NCI-H1417 treated with DMSO at 0.1 percent for 48 hours (cell line): Measurements from ENCODE around the gene MED27.

Experiments
- DNase-seq: peaks from one replicate; lab custom pipeline; 2025; lab: John Stamatoyannopoulos, UW

The MED27 gene

GRCh38 chr9:131853434-131853833, 226.2 kb downstream of the MED27 start:
- no peak for DNase-seq

GRCh38 chr9:131851414-131851813, 228.3 kb downstream of the MED27 start:
- DNase-seq, result no peak

- DNase-seq, result no peak
These were observed 230.3 kb downstream of the MED27 start for GRCh38 chr9:131849391-131849790.

GRCh38 chr9:131848570-131849160, 231.0 kb downstream of the MED27 start:
- no peak for DNase-seq

GRCh38 chr9:131847665-131848354, 231.9 kb downstream of the MED27 start:
- DNase-seq, result no peak

GRCh38 chr9:131845305-131846298, 234.1 kb downstream of the MED27 start:
- DNase-seq, result no peak

GRCh38 chr9:131844745-131845118, 234.9 kb downstream of the MED27 start:
- no peak for DNase-seq

- DNase-seq, result no peak
These were observed 235.5 kb downstream of the MED27 start for GRCh38 chr9:131843989-131844744.

- no peak for DNase-seq
These were observed 237.8 kb downstream of the MED27 start for GRCh38 chr9:131841765-131842318.

- no peak for DNase-seq
These were observed 238.6 kb downstream of the MED27 start for GRCh38 chr9:131840751-131841702.

- DNase-seq, result no peak
These were observed 239.4 kb downstream of the MED27 start for GRCh38 chr9:131840220-131840619.

- DNase-seq, result no peak
These were observed 240.2 kb downstream of the MED27 start for GRCh38 chr9:131839281-131840084.

- no peak for DNase-seq
These were observed 241.0 kb downstream of the MED27 start for GRCh38 chr9:131838530-131839280.

- no peak for DNase-seq
These were observed 241.8 kb downstream of the MED27 start for GRCh38 chr9:131837836-131838235.

- DNase-seq, result no peak
These were observed 242.4 kb downstream of the MED27 start for GRCh38 chr9:131837316-131837715.

GRCh38 chr9:131836607-131837315, 242.9 kb downstream of the MED27 start:
- DNase-seq, result no peak

- DNase-seq, result no peak
These were observed 243.6 kb downstream of the MED27 start for GRCh38 chr9:131836021-131836420.
